A549 (cell line): ENCODE results near the gene MGAT3. TPM values are rescaled to one million over a fixed set of nuclear protein-coding genes. Genes with fewer than 3 reads are reported as not detected.

Experiments used
- ATAC-seq, 2 experiments: fragments of 200-7000 bp in 1 of 2; fragments of >200 bp in 1 of 2; cut with Nextera tagmentation in 1 of 2; cut with Tn5 transposase in 1 of 2; 3 replicates each; pipeline versions ENCODE4 v1.8.0 to v1.9.1; 2018 to 2020; ENCODE audit warnings: mild to moderate bottlenecking in 1 of 2, moderate library complexity in 1 of 2
- CTCF ChIA-PET: fragments of 300-600 bp; sonication (Branson Sonifier 250); formaldehyde crosslinking; extraction: SDS; loops from one replicate; lab custom pipeline; 2021; ENCODE audit warnings: antibody characterized with exemption, inconsistent platforms; lab: Yijun Ruan, JAX
- POLR2A ChIA-PET: fragments of 350-600 bp; formaldehyde crosslinking; extraction: SDS; loops from one replicate; lab custom pipeline; 2021; ENCODE audit warnings: antibody characterized with exemption, inconsistent platforms; lab: Yijun Ruan, JAX
- DNase-seq, 2 experiments: peaks; one replicate each; pipeline versions ENCODE4 v3.0.0 to v3.0.0-alpha.2; 2011 to 2016; ENCODE audit warnings: low read depth in 1 of 2, low spot score in 1 of 2
- FAIRE-seq: peaks from 2 replicates; lab custom pipeline; 2011; peaks lifted over from hg19 to GRCh38; lab: Jason Lieb, UNC
- H3K27ac ChIP-seq, 2 experiments: fragments of >200 bp; sonication (Bioruptor Twin); formaldehyde crosslinking; 3 replicates each; pipeline ENCODE4 v1.5.1; 2016 to 2017
- H3K4me1 ChIP-seq: fragments of >200 bp; sonication (Bioruptor Twin); formaldehyde crosslinking; 3 replicates; pipeline ENCODE4 v1.6.1; 2016
- H3K4me2 ChIP-seq: fragments of >200 bp; sonication (Bioruptor Twin); formaldehyde crosslinking; 3 replicates; pipeline ENCODE4 v1.6.1; 2016
- H3K4me3 ChIP-seq: fragments of >200 bp; sonication (Bioruptor Twin); formaldehyde crosslinking; 3 replicates; pipeline ENCODE4 v1.5.1; 2016
- H3K9me3 ChIP-seq: fragments of >200 bp; sonication (Bioruptor Twin); formaldehyde crosslinking; 3 replicates; pipeline ENCODE4 v1.6.1; 2016
- CBX2 ChIP-seq: fragments of 200-600 bp; sonication (generic); IDR thresholded peaks from 2 replicates; pipeline ENCODE4 v1.6.1; 2016; ENCODE audit warnings: low read depth, mild to moderate bottlenecking, borderline replicate concordance
- CHD2 ChIP-seq: fragments of 150-350 bp; IDR thresholded peaks from 2 replicates; pipeline ENCODE4 v1.6.1; 2014; ENCODE audit warnings: low read length; ENCODE audit not compliant: partially characterized antibody
- EP300 ChIP-seq, 2 experiments: fragments of >200 bp; sonication (Bioruptor Twin); formaldehyde crosslinking; IDR thresholded peaks; 2 replicates in 1 of 2; 3 replicates in 1 of 2; pipeline ENCODE4 v1.6.1; 2016 to 2017
- FOSL2 ChIP-seq, 2 experiments: fragments of 450-650 bp in 1 of 2; fragments of >200 bp in 1 of 2; sonication (Bioruptor Twin) in 1 of 2; formaldehyde crosslinking; IDR thresholded peaks; 2 replicates each; pipeline versions ENCODE4 v1.5.0 to v1.6.1; 2016 to 2020; ENCODE audit warnings: mild to moderate bottlenecking in 1 of 2, moderate library complexity in 1 of 2
- HES2 ChIP-seq: fragments of >200 bp; sonication (Bioruptor Twin); formaldehyde crosslinking; IDR thresholded peaks from 2 replicates; pipeline ENCODE4 v1.6.1; 2016
- HOXA7 ChIP-seq: fragments of 250-450 bp; sonication (Bioruptor Pico); IDR thresholded peaks from 2 replicates; pipeline ENCODE4 v1.5.0; 2020; ENCODE audit warnings: mild to moderate bottlenecking, moderate library complexity
- JUN ChIP-seq, 2 experiments: fragments of >200 bp; sonication (Bioruptor Twin); formaldehyde crosslinking; IDR thresholded peaks; 2 replicates in 1 of 2; 3 replicates in 1 of 2; pipeline ENCODE4 v1.6.1; 2016 to 2017
- JUNB ChIP-seq: fragments of >200 bp; sonication (Bioruptor Twin); formaldehyde crosslinking; IDR thresholded peaks from 2 replicates; pipeline ENCODE4 v1.6.1; 2016
- MYC ChIP-seq: IDR thresholded peaks from 2 replicates; pipeline ENCODE4 v1.6.1; 2012; ENCODE audit warnings: mild to moderate bottlenecking, inconsistent platforms, low read length, improper control_type of control experiment, borderline replicate concordance
- NPAS2 ChIP-seq: fragments of 250-450 bp; sonication (Bioruptor Pico); IDR thresholded peaks from 2 replicates; pipeline ENCODE4 v1.8.0; 2022; ENCODE audit warnings: mild to moderate bottlenecking, moderate library complexity, borderline replicate concordance
- PBX3 ChIP-seq: IDR thresholded peaks from 2 replicates; pipeline ENCODE4 v1.6.1; 2012
- RARB ChIP-seq: fragments of 250-450 bp; sonication (Bioruptor Pico); IDR thresholded peaks from 2 replicates; pipeline ENCODE4 v1.8.0; 2021; ENCODE audit warnings: mild to moderate bottlenecking, moderate library complexity
- REST ChIP-seq: fragments of 200-600 bp; sonication (generic); IDR thresholded peaks from 2 replicates; pipeline ENCODE4 v1.6.1; 2016; ENCODE audit warnings: antibody characterized with exemption, mild to moderate bottlenecking, moderate library complexity
- RFX5 ChIP-seq: fragments of 450-650 bp; IDR thresholded peaks from 2 replicates; pipeline ENCODE4 v1.7.1; 2014; ENCODE audit warnings: antibody characterized with exemption, mild to moderate bottlenecking, moderate library complexity
- USF2 ChIP-seq: fragments of 450-650 bp; IDR thresholded peaks from 2 replicates; pipeline ENCODE4 v1.6.1; 2014; ENCODE audit warnings: antibody characterized with exemption
- ZSCAN20 ChIP-seq: fragments of 250-450 bp; sonication (Bioruptor Pico); IDR thresholded peaks from 2 replicates; pipeline ENCODE4 v1.8.0; 2022; ENCODE audit warnings: mild to moderate bottlenecking, moderate library complexity
- WGBS: methylation state at CpG from one replicate; pipeline ENCODE4 v1.1.6; 2017; ENCODE audit errors: missing lambda C conversion rate; 5-methylcytosine and 5-hydroxymethylcytosine counted together
- polyA plus RNA-seq, 4 experiments: library from polyadenylated mRNA; depleted of rRNA in 3 of 4; stranded (reverse); fragments of >200 nt; fragmentation: RNase III in 1 of 4; extraction: RNeasy Plus Mini Kit Qiagen cat#74134 plus additional on column Dnase treatment in 1 of 4; gene quantifications; 2 replicates in 3 of 4; 3 replicates in 1 of 4; pipeline ENCODE4 v1.2.3, GENCODE V29; 2011 to 2017
- TF ChIP-seq, protein P1 (sequence below): IDR thresholded peaks from 2 replicates; pipeline ENCODE4 v1.6.1; 2012; ENCODE audit warnings: low read depth, borderline replicate concordance

The MGAT3 gene
- polyA plus RNA-seq, 2 of the 4 experiments (the other 2 are of a cell fraction), result 0.62 to 0.84 TPM

DNA sequence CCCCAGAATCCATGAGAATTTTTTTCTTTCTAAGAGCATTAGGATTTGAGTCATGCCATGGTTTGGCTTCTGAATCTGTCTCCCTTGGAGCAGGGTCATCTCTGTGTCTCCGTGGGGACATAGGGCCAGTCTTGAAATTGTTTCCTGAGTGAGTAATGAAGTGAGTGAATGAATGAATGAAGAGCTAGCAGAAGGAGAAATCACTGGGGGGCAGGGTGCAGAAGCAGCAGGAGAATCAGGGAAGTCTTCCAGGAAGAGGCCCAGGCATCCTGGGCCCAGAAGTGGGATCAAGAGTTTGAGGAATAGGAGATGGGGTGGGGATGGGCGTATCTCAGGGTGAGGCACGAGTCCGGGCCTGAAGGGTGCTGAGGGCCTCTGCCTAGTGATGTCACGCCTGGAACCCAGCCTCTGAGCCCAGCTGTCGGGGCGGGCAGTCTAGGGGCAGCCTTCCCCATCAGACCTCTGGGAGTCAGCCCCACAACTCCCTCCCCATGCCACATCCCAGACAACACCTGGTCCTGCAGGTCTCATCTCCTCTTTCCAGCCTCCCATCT, 12.5 kb upstream of the MGAT3 start:
- Histone ChIP-seq H3K4me3 (no peak overlapping the region), H3K4me1 (no peaks in the 10 kb centered on the region), H3K4me2 (no peak overlapping the region), H3K9me3 (no peaks in the 10 kb centered on the region), H3K27ac (no peak overlapping the region)
- TF ChIP-seq RARB (CRISPR knock-in tag) (no peak), MYC (no peak), HOXA7 (CRISPR knock-in tag) (no peak), JUNB (no peak), ZSCAN20 (no peak), RFX5 (no peak), REST (no peak), EP300 (IDR thresholded peaks at IDR 0.05) (no peak)
- FAIRE-seq (no peak), DNase-seq (no peak), ATAC-seq (no peak)
- ChIA-PET POLR2A (no interaction called here), CTCF (interaction anchor here (0.6 kb wide), 1 partner anchor 71 kb away, joined by 3 read pairs; no protein-coding TSS in a partner anchor)
- 93% methylated on average over 6 of the region's 7 CpGs for WGBS

DNA sequence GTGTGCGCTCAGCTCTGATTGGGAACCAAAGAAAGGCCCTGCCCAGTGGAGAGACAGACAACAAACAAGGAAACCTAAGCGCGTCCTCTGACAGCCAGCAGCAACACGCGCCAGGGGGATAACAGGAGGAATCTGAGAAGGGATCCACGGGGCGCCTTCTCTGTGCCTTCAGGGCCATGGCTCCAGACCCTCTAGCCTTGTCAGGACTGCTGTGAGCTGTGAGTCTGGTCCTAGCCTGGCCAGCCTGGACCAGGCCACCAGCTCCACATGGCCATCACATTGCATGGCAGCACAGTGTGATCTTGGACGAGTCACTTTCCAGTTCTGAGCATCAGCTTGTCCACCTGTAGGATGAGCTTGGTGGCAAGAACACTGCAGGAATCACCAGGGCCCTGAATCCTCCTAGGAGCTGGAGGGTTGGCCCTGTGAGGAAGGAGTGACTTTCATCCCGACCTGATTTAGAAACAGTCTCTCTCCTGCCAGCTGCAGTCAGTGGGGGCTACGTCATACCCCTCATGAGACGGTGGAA, 11.8 kb upstream of the MGAT3 start:
- ChIA-PET POLR2A (no interaction called here), CTCF (interaction anchor here (0.6 kb wide), 1 partner anchor 70 kb away, joined by 3 read pairs; no protein-coding TSS in a partner anchor)
- no peak for DNase-seq
- TF ChIP-seq FOSL2 (IDR thresholded peaks at IDR 0.05) (no peak), FOSL2 (CRISPR knock-in tag; IDR thresholded peaks at IDR 0.05) (no peak), CHD2 (no peak), JUN (IDR thresholded peaks at IDR 0.05) (no peak), NPAS2 (CRISPR knock-in tag) (no peak), HES2 (no peak), RFX5 (no peak), EP300 (IDR thresholded peaks at IDR 0.05) (no peak), CBX2 (no peak), PBX3 (no peak), USF2 (no peak)
- TF ChIP-seq, protein P1, sequence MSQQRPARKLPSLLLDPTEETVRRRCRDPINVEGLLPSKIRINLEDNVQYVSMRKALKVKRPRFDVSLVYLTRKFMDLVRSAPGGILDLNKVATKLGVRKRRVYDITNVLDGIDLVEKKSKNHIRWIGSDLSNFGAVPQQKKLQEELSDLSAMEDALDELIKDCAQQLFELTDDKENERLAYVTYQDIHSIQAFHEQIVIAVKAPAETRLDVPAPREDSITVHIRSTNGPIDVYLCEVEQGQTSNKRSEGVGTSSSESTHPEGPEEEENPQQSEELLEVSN, result no peak
- H3K9me3 ChIP-seq, result no peaks in the 10 kb centered on the region
- FAIRE-seq, result no peak
- ATAC-seq, result peak in 1 of 2 experiments; percentile 42; a peak in 1 of 6 replicates
- no peaks in the 10 kb centered on the region for H3K4me1 ChIP-seq
- no peak overlapping the region for H3K27ac ChIP-seq
- WGBS, result 90% methylated on average over 8 of the region's 11 CpGs
- H3K4me3 ChIP-seq, result no peak overlapping the region
- no peak overlapping the region for H3K4me2 ChIP-seq
